ENCODE results near the gene NRDC.
"Not testable (repeated sequence)": the region's sequence is repeated elsewhere in the genome, so short reads cannot be mapped to it uniquely, and the experiment has no call there.

The NRDC gene

DNA sequence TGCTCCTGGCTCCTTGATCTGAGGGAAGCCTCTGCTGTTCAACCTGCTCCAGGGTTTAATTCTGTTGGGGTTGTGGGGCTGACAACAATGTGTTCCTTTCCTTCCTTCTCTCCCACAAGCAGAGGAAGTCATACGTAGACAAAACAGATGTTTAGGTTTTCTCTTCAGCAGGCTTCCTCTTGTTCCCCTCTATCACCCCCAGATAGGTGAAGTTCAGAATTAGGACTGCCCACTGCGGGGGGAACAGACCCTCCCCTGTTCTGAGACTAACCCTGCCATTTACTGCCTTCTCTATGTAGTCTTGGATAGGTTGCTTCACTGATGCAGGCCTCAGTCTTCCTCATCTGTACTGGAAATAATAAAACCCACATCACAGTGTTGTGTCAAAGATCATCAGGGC lies 30.0 kb upstream of the NRDC start:
- H3K4me3 ChIP-seq (ENCODE audit: low read length) = no peak overlapping the region
- H3K9me3 ChIP-seq (replicated peaks; ENCODE audit: low read length) = no peaks in the 10 kb centered on the region
- H3K36me3 ChIP-seq (ENCODE audit: insufficient read depth, low read length) = no peaks in the 10 kb centered on the region
- no peak overlapping the region for H3K9ac ChIP-seq (ENCODE audit: low read depth, low read length)
- H3K4me2 ChIP-seq (ENCODE audit: low read length) = no peak overlapping the region
- H3K27me3 ChIP-seq (ENCODE audit: control insufficient read depth, insufficient read depth, low read length) = no peaks in the 10 kb centered on the region
- peaks cover 9% of the 10 kb centered on the region for H3K4me1 ChIP-seq (ENCODE audit: control insufficient read depth, insufficient read depth, low read length)

DNA sequence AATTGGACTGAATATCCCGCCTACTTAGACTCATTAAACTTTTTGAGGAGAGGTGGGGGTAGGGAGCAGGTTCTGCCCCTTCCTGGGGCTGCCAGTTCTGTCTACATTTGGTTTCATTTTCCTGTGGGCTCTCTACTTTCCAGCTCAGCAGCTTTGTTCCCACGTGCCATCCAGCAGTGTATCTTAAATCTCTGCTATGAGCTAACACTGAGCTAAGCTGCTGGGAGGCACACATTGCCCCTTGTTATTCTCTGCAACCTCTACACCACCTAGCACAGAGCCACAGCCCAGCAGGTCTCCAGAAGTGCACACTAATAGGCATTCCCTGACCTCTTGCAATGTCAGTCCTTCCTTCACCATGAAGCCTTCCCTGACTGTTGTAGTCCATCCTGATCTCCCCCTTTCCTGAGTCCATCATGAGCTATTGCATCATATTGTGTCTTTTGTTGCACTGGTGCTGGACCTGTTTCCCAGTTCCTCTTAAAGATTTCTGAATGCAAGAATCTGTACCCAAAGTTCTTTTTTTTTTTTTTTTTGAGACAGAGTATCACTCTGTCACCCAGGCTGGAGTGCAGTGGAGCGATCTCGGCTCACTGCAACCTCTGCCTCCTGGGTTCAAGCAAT lies 28.7 kb upstream of the NRDC start:
- Histone ChIP-seq H3K27me3 (ENCODE audit: control insufficient read depth, insufficient read depth, low read length) (no peaks in the 10 kb centered on the region), H3K9ac (ENCODE audit: low read depth, low read length) (no peak overlapping the region), H3K4me2 (ENCODE audit: low read length) (no peak overlapping the region), H3K4me1 (ENCODE audit: control insufficient read depth, insufficient read depth, low read length) (peaks cover 9% of the 10 kb centered on the region), H3K9me3 (replicated peaks; ENCODE audit: low read length) (no peaks in the 10 kb centered on the region), H3K4me3 (ENCODE audit: low read length) (no peak overlapping the region), H3K36me3 (ENCODE audit: insufficient read depth, low read length) (no peaks in the 10 kb centered on the region)

DNA sequence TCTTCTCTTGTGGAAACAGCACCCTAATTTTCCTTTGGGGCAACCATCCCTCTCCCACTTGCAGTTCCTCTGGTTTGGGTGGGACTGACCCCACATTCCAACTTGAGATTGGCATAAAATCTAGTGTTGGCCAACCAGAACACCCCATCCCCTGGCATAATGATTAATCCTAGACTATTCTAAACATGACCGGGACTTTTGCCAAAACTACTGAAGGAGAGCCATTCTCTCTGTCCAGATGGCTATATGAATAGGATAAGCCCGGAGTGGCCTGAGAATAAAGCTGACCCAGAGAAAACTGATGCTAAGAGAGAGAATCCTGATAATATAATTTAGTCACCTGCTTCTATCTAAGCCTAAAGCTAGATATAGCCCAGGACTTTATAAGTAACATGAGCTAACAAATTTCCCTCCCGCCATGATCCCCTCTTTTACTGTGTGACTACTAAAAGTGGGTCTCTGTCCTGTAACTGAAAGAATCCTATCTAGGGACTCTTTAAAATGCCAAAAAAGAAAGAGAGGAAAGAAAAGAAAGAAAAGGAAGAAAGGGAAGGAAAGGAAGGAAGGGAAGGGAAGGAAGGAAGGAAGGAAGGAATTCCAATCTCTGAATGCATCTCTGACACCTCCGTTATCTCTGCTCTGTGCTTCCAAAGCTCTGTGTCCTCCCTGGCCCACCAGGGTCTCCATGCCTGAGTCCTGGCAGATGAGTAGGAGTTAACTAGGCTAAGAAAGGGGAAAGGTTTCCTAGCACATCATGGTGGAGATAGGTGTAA lies 28.0 kb upstream of the NRDC start:
- peaks cover 9% of the 10 kb centered on the region for H3K4me1 ChIP-seq (ENCODE audit: control insufficient read depth, insufficient read depth, low read length)

DNA sequence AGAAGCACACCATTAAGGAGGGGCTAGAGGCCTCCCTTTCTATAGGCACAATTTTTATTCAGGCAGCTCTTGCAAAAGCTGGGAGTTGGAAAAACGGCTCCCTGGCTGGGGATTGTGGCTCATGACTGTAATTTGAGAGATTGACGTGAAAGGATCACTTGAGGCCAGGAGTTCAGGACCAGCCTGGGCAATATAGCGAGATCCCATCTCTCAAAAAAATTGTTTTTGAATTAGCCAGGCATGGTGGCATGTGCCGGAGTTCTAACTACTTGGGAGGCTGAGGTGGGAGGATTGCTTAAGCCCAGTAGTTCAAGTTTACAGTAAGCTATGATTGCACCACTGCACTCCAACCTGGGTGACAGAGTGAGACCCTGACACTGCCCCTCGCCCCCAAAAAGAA lies 23.9 kb upstream of the NRDC start:
- Histone ChIP-seq H3K9ac (ENCODE audit: low read depth, low read length) (no peak overlapping the region), H3K4me1 (ENCODE audit: control insufficient read depth, insufficient read depth, low read length) (peaks cover 30% of the 10 kb centered on the region), H3K36me3 (ENCODE audit: insufficient read depth, low read length) (no peaks in the 10 kb centered on the region), H3K4me2 (ENCODE audit: low read length) (no peak overlapping the region), H3K4me3 (ENCODE audit: low read length) (no peak overlapping the region), H3K9me3 (replicated peaks; ENCODE audit: low read length) (no peaks in the 10 kb centered on the region), H3K27me3 (ENCODE audit: control insufficient read depth, insufficient read depth, low read length) (no peaks in the 10 kb centered on the region)

More for the DNA sequence above, 28.0 kb upstream of the NRDC start:
- H3K9me3 ChIP-seq (replicated peaks; ENCODE audit: low read length) = no peaks in the 10 kb centered on the region
- H3K4me3 ChIP-seq (ENCODE audit: low read length) = no peak overlapping the region
- H3K4me2 ChIP-seq (ENCODE audit: low read length) = no peak overlapping the region
- no peaks in the 10 kb centered on the region for H3K27me3 ChIP-seq (ENCODE audit: control insufficient read depth, insufficient read depth, low read length)
- no peaks in the 10 kb centered on the region for H3K36me3 ChIP-seq (ENCODE audit: insufficient read depth, low read length)
- H3K9ac ChIP-seq (ENCODE audit: low read depth, low read length) = no peak overlapping the region

DNA sequence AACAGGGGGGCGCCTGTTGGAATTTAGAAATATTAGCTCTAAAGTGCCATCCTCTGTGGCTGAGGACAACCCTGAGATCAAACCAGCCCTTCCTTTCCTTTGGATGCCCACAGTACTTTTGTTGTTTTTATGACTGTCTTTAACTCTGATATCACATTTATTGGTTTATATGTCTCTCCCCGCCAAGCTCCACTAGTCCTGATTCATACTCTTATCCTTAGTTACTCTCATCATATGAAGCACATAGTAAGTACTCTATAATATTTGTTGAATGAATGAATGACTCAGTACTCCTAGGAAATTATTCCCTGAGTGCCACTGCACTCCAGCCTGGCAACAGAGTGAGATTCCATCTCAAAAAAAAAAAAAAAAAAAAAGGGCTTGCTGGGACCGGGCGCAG lies 22.6 kb upstream of the NRDC start:
- no peak overlapping the region for H3K4me3 ChIP-seq (ENCODE audit: low read length)
- no peak overlapping the region for H3K9ac ChIP-seq (ENCODE audit: low read depth, low read length)
- no peaks in the 10 kb centered on the region for H3K36me3 ChIP-seq (ENCODE audit: insufficient read depth, low read length)
- H3K27me3 ChIP-seq (ENCODE audit: control insufficient read depth, insufficient read depth, low read length) = no peaks in the 10 kb centered on the region
- no peaks in the 10 kb centered on the region for H3K9me3 ChIP-seq (replicated peaks; ENCODE audit: low read length)
- no peak overlapping the region for H3K4me2 ChIP-seq (ENCODE audit: low read length)
- H3K4me1 ChIP-seq (ENCODE audit: control insufficient read depth, insufficient read depth, low read length) = peaks cover 30% of the 10 kb centered on the region

DNA sequence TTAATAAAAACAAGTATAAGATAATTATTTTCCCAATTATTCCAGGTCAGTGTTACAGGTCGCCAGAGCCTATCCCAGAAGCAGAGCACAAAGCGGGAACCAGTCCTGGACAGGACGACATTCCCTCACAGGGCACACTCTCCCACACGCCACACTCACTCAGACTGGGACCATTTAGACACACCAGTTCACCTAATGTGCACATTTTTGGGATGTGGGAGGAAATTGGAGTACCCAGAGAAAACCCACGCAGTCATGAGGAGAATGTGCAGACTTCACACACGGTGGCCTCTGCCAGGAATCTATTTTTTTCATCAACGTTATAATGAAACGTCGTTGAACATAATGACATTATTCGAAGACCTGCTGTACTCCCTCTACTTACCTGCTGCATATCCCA lies 20.5 kb upstream of the NRDC start:
- H3K27me3 ChIP-seq (ENCODE audit: control insufficient read depth, insufficient read depth, low read length) = no peaks in the 10 kb centered on the region
- peak overlapping the region; percentile 89 for H3K9ac ChIP-seq (ENCODE audit: low read depth, low read length)
- peaks cover 26% of the 10 kb centered on the region for H3K4me1 ChIP-seq (ENCODE audit: control insufficient read depth, insufficient read depth, low read length)
- H3K36me3 ChIP-seq (ENCODE audit: insufficient read depth, low read length) = no peaks in the 10 kb centered on the region
- no peak overlapping the region for H3K4me2 ChIP-seq (ENCODE audit: low read length)
- no peaks in the 10 kb centered on the region for H3K9me3 ChIP-seq (replicated peaks; ENCODE audit: low read length)
- H3K4me3 ChIP-seq (ENCODE audit: low read length) = no peak overlapping the region

DNA sequence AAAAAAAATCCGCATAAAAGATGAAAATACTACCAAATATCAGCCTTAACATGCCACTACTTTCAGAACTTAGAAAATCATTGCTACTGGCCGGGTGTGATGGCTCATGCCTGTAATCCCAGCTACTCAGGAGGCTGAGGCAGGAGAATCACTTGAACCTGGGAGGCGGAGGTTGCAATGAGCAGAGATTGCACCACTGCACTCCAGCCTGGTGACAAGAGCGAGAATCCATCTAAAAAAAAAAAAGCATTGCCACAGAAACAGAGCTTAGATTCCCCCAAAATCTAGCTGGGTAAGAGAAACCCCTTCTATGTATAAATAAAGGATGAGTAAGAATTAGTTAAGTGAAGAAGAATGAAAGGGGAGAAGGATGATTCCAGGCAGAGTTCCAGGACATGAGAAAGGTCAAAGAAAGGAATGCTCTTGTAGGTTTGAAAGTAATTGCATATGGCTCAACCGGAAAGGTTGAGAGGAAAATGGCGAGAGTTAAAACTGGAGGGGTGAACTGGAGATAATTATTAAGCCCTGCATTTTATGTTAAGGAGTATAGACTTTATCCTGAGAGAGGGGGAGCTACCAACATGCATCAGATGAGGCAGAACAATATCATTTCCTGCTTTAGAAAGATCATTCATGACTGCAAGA lies 19.7 kb upstream of the NRDC start:
- no peaks in the 10 kb centered on the region for H3K27me3 ChIP-seq (ENCODE audit: control insufficient read depth, insufficient read depth, low read length)
- peaks cover 26% of the 10 kb centered on the region for H3K4me1 ChIP-seq (ENCODE audit: control insufficient read depth, insufficient read depth, low read length)
- peak overlapping the region; percentile 89 for H3K9ac ChIP-seq (ENCODE audit: low read depth, low read length)
- H3K9me3 ChIP-seq (replicated peaks; ENCODE audit: low read length) = no peaks in the 10 kb centered on the region
- peak overlapping the region; percentile 24 for H3K4me3 ChIP-seq (ENCODE audit: low read length)
- H3K36me3 ChIP-seq (ENCODE audit: insufficient read depth, low read length) = no peaks in the 10 kb centered on the region
- peak overlapping the region; percentile 77 for H3K4me2 ChIP-seq (ENCODE audit: low read length)

DNA sequence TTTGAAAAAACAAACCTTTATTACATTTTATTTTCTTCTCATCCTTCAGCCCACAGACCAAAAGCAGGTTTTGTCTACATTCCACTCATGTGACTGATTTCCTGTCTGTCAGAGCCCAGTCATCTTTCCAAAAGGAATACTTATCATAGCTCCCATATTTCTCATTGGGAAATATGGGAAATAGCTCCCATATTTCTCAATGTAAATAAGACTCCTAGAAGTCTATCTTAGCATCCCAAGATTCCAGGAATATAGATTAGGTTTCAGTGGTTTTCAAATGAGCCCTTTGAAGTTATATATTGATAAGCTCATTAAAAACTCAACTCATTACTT lies 19.1 kb upstream of the NRDC start:
- Histone ChIP-seq H3K4me1 (ENCODE audit: control insufficient read depth, insufficient read depth, low read length) (peaks cover 26% of the 10 kb centered on the region), H3K9me3 (replicated peaks; ENCODE audit: low read length) (no peaks in the 10 kb centered on the region), H3K4me3 (ENCODE audit: low read length) (peak overlapping the region; percentile 12), H3K4me2 (ENCODE audit: low read length) (peak overlapping the region; percentile 77), H3K27me3 (ENCODE audit: control insufficient read depth, insufficient read depth, low read length) (no peaks in the 10 kb centered on the region), H3K36me3 (ENCODE audit: insufficient read depth, low read length) (no peaks in the 10 kb centered on the region), H3K9ac (ENCODE audit: low read depth, low read length) (peak overlapping the region; percentile 89)

DNA sequence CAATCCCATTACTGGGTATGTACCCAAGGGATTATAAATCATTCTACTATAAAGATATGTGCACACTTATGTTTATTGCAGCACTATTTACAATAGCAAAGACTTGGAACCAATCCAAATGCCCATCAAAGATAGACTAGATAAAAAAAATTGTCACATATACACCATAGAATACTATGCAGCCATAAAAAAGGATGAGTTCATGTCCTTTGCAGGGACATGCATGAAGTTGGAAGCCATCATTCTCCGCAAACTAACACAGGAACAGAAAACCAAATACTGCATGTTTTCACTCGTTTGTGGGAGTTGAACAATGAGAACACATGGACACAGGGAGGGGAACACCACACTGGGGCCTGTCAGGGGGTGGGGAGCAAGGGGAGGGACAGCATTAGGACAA lies 16.2 kb upstream of the NRDC start:
- H3K4me1 ChIP-seq (ENCODE audit: control insufficient read depth, insufficient read depth, low read length) = peaks cover 25% of the 10 kb centered on the region
- H3K9me3 ChIP-seq (replicated peaks; ENCODE audit: low read length); H3K36me3 ChIP-seq (ENCODE audit: insufficient read depth, low read length); H3K4me3 ChIP-seq (ENCODE audit: low read length); H3K27me3 ChIP-seq (ENCODE audit: control insufficient read depth, insufficient read depth, low read length); H3K4me2 ChIP-seq (ENCODE audit: low read length); H3K9ac ChIP-seq (ENCODE audit: low read depth, low read length): not testable (repeated sequence)

DNA sequence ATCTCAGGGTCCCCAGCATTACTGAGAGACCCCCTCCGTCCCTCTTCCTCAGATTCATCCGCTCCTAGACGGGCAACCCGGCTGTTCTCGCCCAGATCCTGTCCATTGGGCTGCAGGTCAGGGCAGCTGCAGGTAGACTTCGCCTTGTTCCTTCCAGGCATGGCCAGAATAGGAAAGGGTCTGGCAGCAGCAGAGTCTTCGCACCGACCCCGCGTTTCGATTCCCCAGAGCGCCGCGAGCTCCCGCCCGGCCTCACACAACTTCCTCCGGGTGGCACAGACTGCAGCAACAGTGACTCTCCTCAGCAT lies 265 bp downstream of the NRDC start:
- Histone ChIP-seq H3K36me3 (ENCODE audit: insufficient read depth, low read length) (no peaks in the 10 kb centered on the region), H3K9ac (ENCODE audit: low read depth, low read length) (peak overlapping the region; percentile 94), H3K4me2 (ENCODE audit: low read length) (peak overlapping the region; percentile 76), H3K27me3 (ENCODE audit: control insufficient read depth, insufficient read depth, low read length) (no peaks in the 10 kb centered on the region), H3K4me1 (ENCODE audit: control insufficient read depth, insufficient read depth, low read length) (peaks cover 12% of the 10 kb centered on the region), H3K9me3 (replicated peaks; ENCODE audit: low read length) (no peaks in the 10 kb centered on the region), H3K4me3 (ENCODE audit: low read length) (peak overlapping the region; percentile 79)

DNA sequence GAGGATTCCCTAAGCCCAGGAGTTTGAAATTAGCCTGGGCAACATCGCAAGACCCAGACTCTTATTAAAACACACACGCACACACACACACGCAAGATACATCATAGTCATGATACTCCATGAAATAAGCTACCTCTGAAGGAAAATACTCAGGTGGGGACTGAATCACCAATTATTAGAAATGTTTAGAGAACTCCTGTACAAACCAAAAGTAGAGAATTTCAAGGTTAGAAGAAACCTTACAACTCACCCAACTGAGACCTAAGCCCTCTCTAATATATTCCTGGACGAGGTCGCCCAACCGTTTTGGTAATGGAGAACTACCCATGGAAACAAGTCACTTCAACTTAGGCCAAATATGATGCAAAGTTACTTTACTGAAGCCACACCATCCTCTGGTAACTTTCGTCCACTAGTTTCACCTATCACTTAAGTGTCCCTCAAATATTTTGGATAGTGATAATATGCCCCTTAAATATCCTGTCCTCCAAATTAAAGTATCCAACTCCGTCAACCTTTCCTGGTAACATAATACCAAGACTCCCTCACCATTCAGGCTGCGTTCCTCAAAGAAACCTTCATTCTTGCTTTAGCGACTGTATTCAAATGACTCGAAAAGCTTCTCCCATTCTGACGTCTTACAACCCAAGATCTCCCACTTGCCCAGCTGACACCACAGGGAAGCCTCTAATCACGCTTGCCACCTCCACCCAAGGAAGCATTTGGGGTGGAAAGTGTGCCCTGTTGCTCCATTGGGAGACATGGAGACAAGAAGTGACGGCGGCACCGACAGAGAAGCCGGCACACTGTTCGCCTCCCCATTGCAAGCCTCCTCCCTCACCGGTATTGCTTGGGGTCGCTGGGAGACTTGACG lies 856 bp downstream of the NRDC start:
- H3K27me3 ChIP-seq (ENCODE audit: control insufficient read depth, insufficient read depth, low read length) = no peaks in the 10 kb centered on the region
- peak overlapping the region; percentile 76 for H3K4me2 ChIP-seq (ENCODE audit: low read length)
- H3K9me3 ChIP-seq (replicated peaks; ENCODE audit: low read length) = no peaks in the 10 kb centered on the region
- no peaks in the 10 kb centered on the region for H3K36me3 ChIP-seq (ENCODE audit: insufficient read depth, low read length)
- H3K4me1 ChIP-seq (ENCODE audit: control insufficient read depth, insufficient read depth, low read length) = peaks cover 12% of the 10 kb centered on the region
- peak overlapping the region; percentile 94 for H3K9ac ChIP-seq (ENCODE audit: low read depth, low read length)
- H3K4me3 ChIP-seq (ENCODE audit: low read length) = peak overlapping the region; percentile 79
